H9 (cell line): ENCODE measurements around the gene ACBD6. TPM values are rescaled to one million over a fixed set of nuclear protein-coding genes. Genes with fewer than 3 reads are reported as not detected.

ENCODE experiments used
- DNase-seq: peaks from one replicate; pipeline ENCODE4 v3.0.0-alpha.2; 2017
- H2AFZ ChIP-seq: one replicate; pipeline ENCODE4 v1.6.1; 2013; ENCODE audit warnings: mild to moderate bottlenecking, low read length, control low read depth, moderate library complexity
- H2AK5ac ChIP-seq: 2 replicates; pipeline ENCODE4 v1.6.1; 2013; ENCODE audit warnings: low read length, control low read depth, mixed read lengths; ENCODE audit not compliant: insufficient read length
- H2BK120ac ChIP-seq: one replicate; pipeline ENCODE4 v1.6.1; 2013; ENCODE audit warnings: low read depth, mild to moderate bottlenecking, low read length, control low read depth, inconsistent platforms; ENCODE audit not compliant: poor library complexity, severe bottlenecking
- H2BK12ac ChIP-seq: 2 replicates; pipeline ENCODE4 v1.6.1; 2013; ENCODE audit warnings: low read length, control low read depth, mixed read lengths, low read depth; ENCODE audit not compliant: insufficient read length
- H2BK15ac ChIP-seq: 2 replicates; pipeline ENCODE4 v1.6.1; 2013; ENCODE audit warnings: low read depth, low read length, control low read depth
- H2BK20ac ChIP-seq: one replicate; pipeline ENCODE4 v1.6.1; 2013; ENCODE audit warnings: low read depth, mild to moderate bottlenecking, low read length, control low read depth, inconsistent platforms; ENCODE audit not compliant: poor library complexity, severe bottlenecking
- H2BK5ac ChIP-seq: 2 replicates; pipeline ENCODE4 v1.6.1; 2013; ENCODE audit warnings: low read length, control low read depth, mixed read lengths; ENCODE audit not compliant: insufficient read length
- H3K14ac ChIP-seq: 2 replicates; pipeline ENCODE4 v1.6.1; 2013; ENCODE audit warnings: low read length, control low read depth; ENCODE audit not compliant: insufficient read depth
- H3K18ac ChIP-seq: 2 replicates; pipeline ENCODE4 v1.6.1; 2013; ENCODE audit warnings: low read depth, mild to moderate bottlenecking, mixed read lengths, low read length, control low read depth; ENCODE audit not compliant: insufficient read length
- H3K23ac ChIP-seq: 2 replicates; pipeline ENCODE4 v1.6.1; 2013; ENCODE audit warnings: low read length, control low read depth, mixed read lengths, low read depth; ENCODE audit not compliant: insufficient read length
- H3K23me2 ChIP-seq: 2 replicates; pipeline ENCODE4 v1.6.1; 2013; ENCODE audit warnings: low read depth, mild to moderate bottlenecking, mixed read lengths, low read length, control low read depth; ENCODE audit not compliant: insufficient read length, poor library complexity, severe bottlenecking
- H3K27ac ChIP-seq: 2 replicates; pipeline ENCODE4 v1.5.1; 2013; ENCODE audit warnings: low read length, control low read depth, mixed read lengths, low read depth; ENCODE audit not compliant: insufficient read length
- H3K27me3 ChIP-seq: 2 replicates; pipeline ENCODE4 v1.6.1; 2013; ENCODE audit warnings: low read length, control low read depth, inconsistent platforms; ENCODE audit not compliant: insufficient read depth
- H3K4ac ChIP-seq: 2 replicates; pipeline ENCODE4 v1.6.1; 2013; ENCODE audit warnings: low read depth, mild to moderate bottlenecking, control low read depth, inconsistent platforms, low read length, moderate library complexity
- H3K4me1 ChIP-seq: 2 replicates; pipeline ENCODE4 v1.6.1; 2013; ENCODE audit warnings: low read length, control low read depth, inconsistent platforms; ENCODE audit not compliant: insufficient read depth
- H3K4me2 ChIP-seq: 2 replicates; pipeline ENCODE4 v1.6.1; 2013; ENCODE audit warnings: low read length, control low read depth, mixed read lengths; ENCODE audit not compliant: insufficient read length, insufficient read depth
- H3K56ac ChIP-seq: 2 replicates; pipeline ENCODE4 v1.6.1; 2013; ENCODE audit warnings: low read depth, mild to moderate bottlenecking, mixed read lengths, low read length, control low read depth; ENCODE audit not compliant: insufficient read length
- H3K79me1 ChIP-seq: 2 replicates; pipeline ENCODE4 v1.6.1; 2013; ENCODE audit warnings: low read depth, mild to moderate bottlenecking, moderate library complexity, low read length, control low read depth, inconsistent platforms; ENCODE audit not compliant: insufficient read depth, poor library complexity, severe bottlenecking
- H3K79me2 ChIP-seq: 2 replicates; pipeline ENCODE4 v1.6.1; 2013; ENCODE audit warnings: low read length, control low read depth, inconsistent platforms; ENCODE audit not compliant: insufficient read depth
- H3K9ac ChIP-seq: 2 replicates; pipeline ENCODE4 v1.6.1; 2013; ENCODE audit warnings: low read length, control low read depth, mixed read lengths; ENCODE audit not compliant: insufficient read length; ENCODE audit errors: extremely low read depth
- H3K9me3 ChIP-seq: one replicate; pipeline ENCODE4 v1.6.1; 2013; ENCODE audit warnings: low read depth, low read length, inconsistent platforms; ENCODE audit not compliant: control insufficient read depth
- H3T11ph ChIP-seq: one replicate; pipeline ENCODE4 v1.6.1; 2013; ENCODE audit warnings: mild to moderate bottlenecking, low read length, control low read depth, inconsistent platforms
- H4K20me1 ChIP-seq: one replicate; pipeline ENCODE4 v1.6.1; 2013; ENCODE audit not compliant: control insufficient read depth, insufficient read length, insufficient read depth
- H4K5ac ChIP-seq: 2 replicates; pipeline ENCODE4 v1.6.1; 2013; ENCODE audit warnings: low read depth, mild to moderate bottlenecking, mixed read lengths, low read length, control low read depth; ENCODE audit not compliant: insufficient read length
- H4K8ac ChIP-seq: replicated peaks from 2 replicates; pipeline ENCODE4 v1.6.1; 2013; ENCODE audit warnings: low read length, control low read depth, mixed read lengths, low read depth; ENCODE audit not compliant: insufficient read length
- H4K91ac ChIP-seq: 2 replicates; pipeline ENCODE4 v1.6.1; 2013; ENCODE audit warnings: low read depth, mild to moderate bottlenecking, moderate library complexity, mixed read lengths, low read length, control low read depth; ENCODE audit not compliant: insufficient read length
- H3K27ac Mint-ChIP-seq, 3 experiments: 2 replicates in 2 of 3; 3 replicates in 1 of 3; pipeline ENCODE4 v1.8.0; 2020 to 2021; ENCODE audit warnings: mixed read lengths in 3 of 3, mild to moderate bottlenecking in 1 of 3, moderate library complexity in 1 of 3
- H3K27me3 Mint-ChIP-seq: 2 replicates; pipeline ENCODE4 v1.8.0; 2021; ENCODE audit warnings: low read depth, mild to moderate bottlenecking, moderate library complexity, mixed read lengths
- H3K36me3 Mint-ChIP-seq, 3 experiments: 2 replicates in 2 of 3; 3 replicates in 1 of 3; pipeline ENCODE4 v1.8.0; 2020 to 2021; ENCODE audit warnings: low read depth in 3 of 3, mixed read lengths in 3 of 3; ENCODE audit not compliant: insufficient read depth in 1 of 3
- H3K4me1 Mint-ChIP-seq, 2 experiments: 2 replicates each; pipeline ENCODE4 v1.8.0; 2020; ENCODE audit warnings: mixed read lengths in 2 of 2
- H3K4me3 Mint-ChIP-seq, 2 experiments: 2 replicates in 1 of 2; 3 replicates in 1 of 2; pipeline ENCODE4 v1.8.0; 2020 to 2021; ENCODE audit warnings: mild to moderate bottlenecking in 2 of 2, mixed read lengths in 2 of 2, moderate library complexity in 1 of 2
- H3K9me3 Mint-ChIP-seq, 2 experiments: 2 replicates in 1 of 2; 3 replicates in 1 of 2; pipeline ENCODE4 v1.8.0; 2020; ENCODE audit warnings: mild to moderate bottlenecking in 2 of 2, mixed read lengths in 2 of 2, moderate library complexity in 1 of 2
- CTCF ChIP-seq: fragments of 200-600 bp; sonication (generic); conservative IDR thresholded peaks from 3 replicates; pipeline ENCODE4 v1.8.0; 2021; ENCODE audit warnings: antibody characterized with exemption, mild to moderate bottlenecking
- WGBS: extraction: QIAGEN DNeasy Blood & Tissue Kit; methylation state at CpG from one replicate; pipeline ENCODE4 v1.1.7; 2013; ENCODE audit warnings: missing lambda C conversion rate, low lambda C conversion rate, mixed read lengths; ENCODE audit not compliant: insufficient read length; ENCODE audit errors: extremely low coverage; 5-methylcytosine and 5-hydroxymethylcytosine counted together
- total RNA-seq: library from RNA; stranded (reverse); gene quantifications from 2 replicates; pipeline ENCODE4 v1.2.1, GENCODE V29; 2021

Gene ACBD6
- total RNA-seq, 1 experiment from 2014 or later: 51.4 TPM

- Histone ChIP-seq H3K27ac (no peak overlapping the region), H3K23ac (no peak overlapping the region), H2BK12ac (no peak overlapping the region), H4K8ac (no peak overlapping the region), H2AFZ (no peak overlapping the region), H3K4me2 (no peak overlapping the region), H2AK5ac (no peak overlapping the region), H3T11ph (no peak overlapping the region), H3K79me2 (no peaks in the 10 kb centered on the region), H3K9ac (no peak overlapping the region), H3K56ac (no peak overlapping the region), H2BK5ac (no peak overlapping the region), H2BK15ac (no peak overlapping the region), H3K23me2 (no peaks in the 10 kb centered on the region), H3K79me1 (peaks cover 3% of the 10 kb centered on the region), H3K9me3 (peaks cover 5% of the 10 kb centered on the region), H3K14ac (no peak overlapping the region), H2BK120ac (no peak overlapping the region), H3K27me3 (no peaks in the 10 kb centered on the region), H4K20me1 (no peaks in the 10 kb centered on the region), H3K4me1 (no peaks in the 10 kb centered on the region), H3K4ac (no peak overlapping the region), H2BK20ac (no peak overlapping the region), H4K5ac (no peak overlapping the region), H4K91ac (no peak overlapping the region), H3K18ac (no peak overlapping the region)
- H3K27me3 Mint-ChIP-seq: no peaks in the 10 kb centered on the region
- TF ChIP-seq CTCF: no peak
- H3K9me3 Mint-ChIP-seq: peaks cover 44 to 56% of the 10 kb centered on the region in 2 experiments
- no peak overlapping the region for H3K27ac Mint-ChIP-seq
- H3K4me1 Mint-ChIP-seq: no peaks in the 10 kb centered on the region
- peaks cover 36 to 60% (median 39%) of the 10 kb centered on the region in 3 experiments for H3K36me3 Mint-ChIP-seq
- no peak for DNase-seq
- no peak overlapping the region for H3K4me3 Mint-ChIP-seq
- WGBS: no CpG with 5 or more reads among the region's 4 CpGs
These were observed 121.2 kb downstream of the ACBD6 start for GRCh38 chr1:180381184-180381580.
